K562 (cell line): ENCODE results near the gene BDP1. TPM values are rescaled to one million over a fixed set of nuclear protein-coding genes. Genes with fewer than 3 reads are reported as not detected.

ENCODE experiments used
- ATAC-seq: fragments of 200-7000 bp; cut with Tn5 transposase; 3 replicates; pipeline ENCODE4 v1.9.1; 2020; ENCODE audit warnings: moderate library complexity
- BruUV-seq: library from RNA; stranded (reverse); fragments of 400-500 nt; replicated peaks from 2 replicates; lab custom pipeline; 2021; lab: Mats Ljungman, UMichigan
- CTCF ChIA-PET: fragments of 300-600 bp; formaldehyde crosslinking; extraction: SDS; loops from one replicate; lab custom pipeline; 2021; ENCODE audit warnings: low intra/inter-chr PET ratio; lab: Yijun Ruan, JAX
- POLR2A ChIA-PET: fragments of 300-600, 350-650 bp; sonication (Branson Sonifier 250); formaldehyde crosslinking; extraction: SDS; loops from one replicate; lab custom pipeline; 2021; ENCODE audit warnings: antibody characterized with exemption, inconsistent platforms; lab: Yijun Ruan, JAX
- DNase-seq, 4 experiments: peaks; one replicate each; pipeline versions ENCODE4 v3.0.0 to v3.0.0-alpha.2; 2011 to 2018; ENCODE audit warnings: low spot score in 3 of 4, mixed read lengths in 3 of 4; ENCODE audit errors: extremely low read depth in 1 of 4
- FAIRE-seq: peaks from 2 replicates; lab custom pipeline; 2011; peaks lifted over from hg19 to GRCh38; lab: Jason Lieb, UNC
- H2AFZ ChIP-seq: 2 replicates; pipeline ENCODE4 v1.6.0; 2011; ENCODE audit warnings: low read depth, low read length, control low read depth, inconsistent platforms
- H3K27ac ChIP-seq: fragments of 200-600 bp; 3 replicates; pipeline ENCODE4 v1.8.0; 2011; ENCODE audit warnings: low read depth, mild to moderate bottlenecking, control low read depth, inconsistent platforms, low read length, moderate library complexity, mixed read lengths; ENCODE audit errors: extremely low read depth
- H3K27me3 ChIP-seq, 2 experiments: fragments of 300-600 bp in 1 of 2; 2 replicates in 1 of 2; 3 replicates in 1 of 2; pipeline versions ENCODE4 v1.6.0 to v1.8.0; 2011; ENCODE audit warnings: inconsistent platforms in 2 of 2, low read length in 2 of 2, mild to moderate bottlenecking in 1 of 2, mixed read lengths in 1 of 2, moderate library complexity in 1 of 2; ENCODE audit not compliant: control insufficient read depth in 2 of 2, insufficient read depth in 2 of 2
- H3K36me3 ChIP-seq: fragments of 300-600 bp; 3 replicates; pipeline ENCODE4 v1.8.0; 2011; ENCODE audit warnings: mild to moderate bottlenecking, low read length, inconsistent platforms; ENCODE audit not compliant: control insufficient read depth, insufficient read depth
- H3K4me1 ChIP-seq, 2 experiments: fragments of 200-600 bp in 1 of 2; replicated peaks in 1 of 2; 2 replicates in 1 of 2; 3 replicates in 1 of 2; pipeline versions ENCODE4 v1.5.1 to v1.8.0; 2011; ENCODE audit warnings: inconsistent platforms in 2 of 2, low read length in 2 of 2, mild to moderate bottlenecking in 1 of 2, mixed read lengths in 1 of 2, moderate library complexity in 1 of 2; ENCODE audit not compliant: control insufficient read depth in 2 of 2, insufficient read depth in 2 of 2
- H3K4me2 ChIP-seq: 2 replicates; pipeline ENCODE4 v1.6.1; 2011; ENCODE audit warnings: low read length, control low read depth, inconsistent platforms, mixed read lengths; ENCODE audit not compliant: insufficient read depth
- H3K4me3 ChIP-seq: fragments of 200-600 bp; sonication (generic), shearing (Covaris generic); 2 replicates; pipeline ENCODE4 v1.5.1; 2016; ENCODE audit warnings: control low read depth, inconsistent platforms
- H3K79me2 ChIP-seq: fragments of 200-600 bp; 3 replicates; pipeline ENCODE4 v1.8.0; 2011; ENCODE audit warnings: low read length, inconsistent platforms; ENCODE audit not compliant: control insufficient read depth, insufficient read depth
- H3K9ac ChIP-seq, 2 experiments: 2 replicates each; pipeline versions ENCODE4 v1.6.0 to v1.6.1; 2011; ENCODE audit warnings: low read depth in 2 of 2, low read length in 2 of 2, control low read depth in 1 of 2, inconsistent platforms in 1 of 2, mild to moderate bottlenecking in 1 of 2, mixed read lengths in 1 of 2; ENCODE audit not compliant: insufficient read depth in 1 of 2
- H3K9me1 ChIP-seq: one replicate; pipeline ENCODE4 v1.6.0; 2011; ENCODE audit warnings: inconsistent platforms, mild to moderate bottlenecking, low read length, moderate library complexity; ENCODE audit not compliant: control insufficient read depth, insufficient read depth
- H3K9me3 ChIP-seq: replicated peaks from 2 replicates; pipeline ENCODE4 v1.5.1; 2011; ENCODE audit warnings: low read depth, low read length, inconsistent platforms; ENCODE audit not compliant: control insufficient read depth, insufficient read depth
- H4K20me1 ChIP-seq: replicated peaks from 2 replicates; pipeline ENCODE4 v1.6.1; 2011; ENCODE audit warnings: low read length, inconsistent platforms, mixed read lengths; ENCODE audit not compliant: control insufficient read depth, insufficient read depth
- FOSL1 ChIP-seq: fragments of 200-800 bp; sonication (Bioruptor generic); conservative IDR thresholded peaks from 2 replicates; pipeline ENCODE4 v1.6.1; 2016; ENCODE audit warnings: missing genetic modification characterization, missing compliant biosample characterization
- FOXJ3 ChIP-seq: sonication (generic); formaldehyde crosslinking; IDR thresholded peaks from 2 replicates; pipeline ENCODE4 v1.4.0; 2020; ENCODE audit warnings: mild to moderate bottlenecking, missing genetic modification reagents
- GMEB1 ChIP-seq: fragments of 250-450 bp; sonication (Bioruptor Pico); IDR thresholded peaks from 2 replicates; pipeline ENCODE4 v1.4.0; 2020; ENCODE audit warnings: mild to moderate bottlenecking
- ILF3 ChIP-seq: fragments of 450-650 bp; IDR thresholded peaks from 2 replicates; pipeline ENCODE4 v1.6.1; 2018; ENCODE audit warnings: antibody characterized with exemption, mild to moderate bottlenecking, moderate library complexity, borderline replicate concordance
- JUN ChIP-seq, 2 experiments: sonication (generic) in 1 of 2; formaldehyde crosslinking in 1 of 2; IDR thresholded peaks; 2 replicates each; pipeline versions ENCODE4 v1.6.1 to v1.8.0; 2012 to 2022; ENCODE audit warnings: borderline replicate concordance in 2 of 2, mild to moderate bottlenecking in 2 of 2, improper control_type of control experiment in 1 of 2, low read depth in 1 of 2, low read length in 1 of 2, missing genetic modification reagents in 1 of 2
- NUFIP1 ChIP-seq: fragments of 450-650 bp; IDR thresholded peaks from 2 replicates; pipeline ENCODE4 v1.6.1; 2018; ENCODE audit not compliant: partially characterized antibody
- POLR2AphosphoS2 ChIP-seq: IDR thresholded peaks from 2 replicates; pipeline ENCODE4 v1.6.1; 2012; ENCODE audit warnings: low read length, improper control_type of control experiment
- PRMT5 ChIP-seq: sonication (generic); formaldehyde crosslinking; IDR thresholded peaks from 2 replicates; pipeline ENCODE4 v1.5.0; 2020; ENCODE audit warnings: missing genetic modification reagents
- RAD21 ChIP-seq, 2 experiments: fragments of 250-450 bp in 1 of 2; fragments of 450-650 bp in 1 of 2; sonication (Bioruptor Pico) in 1 of 2; formaldehyde crosslinking in 1 of 2; IDR thresholded peaks in 1 of 2; conservative IDR thresholded peaks in 1 of 2; 2 replicates each; pipeline versions ENCODE4 v1.4.0 to v1.8.0; 2020 to 2022; ENCODE audit warnings: mild to moderate bottlenecking in 2 of 2, moderate library complexity in 1 of 2
- TAF7 ChIP-seq: fragments of 450-650 bp; IDR thresholded peaks from 2 replicates; pipeline ENCODE4 v1.6.1; 2016; ENCODE audit warnings: missing genetic modification characterization, missing compliant biosample characterization
- TEAD4 ChIP-seq, 2 experiments: sonication (generic) in 1 of 2; formaldehyde crosslinking in 1 of 2; IDR thresholded peaks; 2 replicates each; pipeline versions ENCODE4 v1.6.1 to v1.8.0; 2012 to 2022; ENCODE audit warnings: borderline replicate concordance in 1 of 2, inconsistent platforms in 1 of 2, low read length in 1 of 2, mild to moderate bottlenecking in 1 of 2, missing genetic modification reagents in 1 of 2
- TGIF2 ChIP-seq: sonication (generic); formaldehyde crosslinking; IDR thresholded peaks from 2 replicates; pipeline ENCODE4 v1.8.1; 2022; ENCODE audit warnings: mild to moderate bottlenecking, missing genetic modification reagents, moderate library complexity
- TRIM28 ChIP-seq: fragments of 450-650 bp; IDR thresholded peaks from 2 replicates; pipeline ENCODE4 v1.6.1; 2017
- WGBS: fragments of 100-300 bp; shearing (Covaris generic); methylation state at CpG from one replicate; pipeline ENCODE4 v1.1.6; 2016; ENCODE audit warnings: low coverage, mixed read lengths; ENCODE audit not compliant: insufficient coverage; ENCODE audit errors: missing lambda C conversion rate; 5-methylcytosine and 5-hydroxymethylcytosine counted together
- in situ Hi-C: fragments of 300-500 bp; cut with MboI; formaldehyde crosslinking; loops from 4 replicates; pipeline ENCODE4 v1.15.0; 2018; ENCODE audit warnings: inconsistent platforms, mixed read lengths
- intact Hi-C: fragments of 100-400 bp; cut with micrococcal nuclease; formaldehyde crosslinking; loops from 2 replicates; pipeline ENCODE4 v1.14.2; 2022
- polyA plus RNA-seq, 8 experiments: library from polyadenylated mRNA; depleted of rRNA in 4 of 8; stranded (reverse) in 5 of 8; unstranded in 3 of 8; fragments of >200 nt; fragmentation: Nextera tagmentation in 2 of 8; fragmentation: Illumina TruSeq in 1 of 8; extraction: Ambion mirVana in 2 of 8; extraction: Trizol in 1 of 8; gene quantifications; 2 replicates each; pipeline versions ENCODE4 v1.2.1 to v1.2.3, GENCODE V29; 2011 to 2014; ENCODE audit warnings: inconsistent platforms in 1 of 8, missing spikeins in 1 of 8
- total RNA-seq, 7 experiments: library from RNA; depleted of rRNA in 6 of 7; stranded (reverse); fragments of >200 nt in 6 of 7; fragmentation: Illumina TruSeq in 2 of 7; extraction: Trizol in 2 of 7; gene quantifications; 2 replicates each; pipeline versions ENCODE4 v1.2.1 to v1.2.3, GENCODE V29; 2011 to 2021; ENCODE audit warnings: low replicate concordance in 1 of 7
- TF ChIP-seq, protein P1 (sequence below): fragments of 450-650 bp; formaldehyde crosslinking; IDR thresholded peaks from 2 replicates; pipeline ENCODE4 v1.4.0; 2022; ENCODE audit warnings: missing genetic modification characterization
- TF ChIP-seq, protein P2 (sequence below), 3 experiments: IDR thresholded peaks in 2 of 3; conservative IDR thresholded peaks in 1 of 3; 2 replicates each; pipeline ENCODE4 v1.5.1; 2011 to 2012; ENCODE audit warnings: low read length in 3 of 3, mild to moderate bottlenecking in 3 of 3, control low read depth in 2 of 3, improper control_type of control experiment in 1 of 3, inconsistent platforms in 1 of 3, low read depth in 1 of 3, mixed read lengths in 1 of 3, moderate library complexity in 1 of 3; ENCODE audit not compliant: insufficient read depth in 2 of 3

BDP1 gene
- total and polyA plus RNA-seq, 9 of the 15 experiments (the other 6 are each of a cell fraction or from before 2014, with no cell fraction given): 6.9 to 47.3 (median 23.9) TPM

- Histone ChIP-seq H3K4me1 (no peaks in the 10 kb centered on the region), H3K9me3 (no peaks in the 10 kb centered on the region), H3K9me1 (no peaks in the 10 kb centered on the region), H3K4me2 (no peak overlapping the region), H2AFZ (no peak overlapping the region), H3K4me3 (no peak overlapping the region), H3K9ac (no peak overlapping the region), H3K36me3 (peaks cover 59% of the 10 kb centered on the region; the same call in 2 of the 3 replicates), H3K79me2 (no peaks in the 10 kb centered on the region), H3K27me3 (no peaks in the 10 kb centered on the region), H4K20me1 (no peaks in the 10 kb centered on the region), H3K27ac (no peak overlapping the region)
- ChIA-PET POLR2A (interaction anchor here (0.6 to 2.2 kb wide), 5 partner anchors 15 to 111 kb away, joined by 3 to 9 read pairs (median 4); partner anchors contain the start of gene BDP1), CTCF (interaction anchor here (0.7 kb wide), 1 partner anchor 18 kb away, joined by 4 read pairs; no protein-coding TSS in a partner anchor)
- peak; percentile 89 for ATAC-seq
- 74% methylated on average over 3 of the region's 3 CpGs for WGBS
- intact Hi-C loops: loop anchor here (10.0 kb wide), 1 partner anchor 279 kb away; no protein-coding TSS in a partner anchor
- in situ Hi-C loops: loop anchor here (25.0 kb wide), 2 partner anchors 1564 to 1839 kb away; no protein-coding TSS in a partner anchor
- no peak for TF ChIP-seq TGIF2 (CRISPR knock-in tag)
- no peak for TF ChIP-seq FOXJ3 (CRISPR knock-in tag)
- no peak for TF ChIP-seq NUFIP1
- no peak for TF ChIP-seq TEAD4 (IDR thresholded peaks at IDR 0.05; ENCODE audit: low read length)
- TF ChIP-seq TEAD4 (CRISPR knock-in tag; IDR thresholded peaks at IDR 0.05; ENCODE audit: borderline replicate concordance): no peak
- TF ChIP-seq, protein P1, sequence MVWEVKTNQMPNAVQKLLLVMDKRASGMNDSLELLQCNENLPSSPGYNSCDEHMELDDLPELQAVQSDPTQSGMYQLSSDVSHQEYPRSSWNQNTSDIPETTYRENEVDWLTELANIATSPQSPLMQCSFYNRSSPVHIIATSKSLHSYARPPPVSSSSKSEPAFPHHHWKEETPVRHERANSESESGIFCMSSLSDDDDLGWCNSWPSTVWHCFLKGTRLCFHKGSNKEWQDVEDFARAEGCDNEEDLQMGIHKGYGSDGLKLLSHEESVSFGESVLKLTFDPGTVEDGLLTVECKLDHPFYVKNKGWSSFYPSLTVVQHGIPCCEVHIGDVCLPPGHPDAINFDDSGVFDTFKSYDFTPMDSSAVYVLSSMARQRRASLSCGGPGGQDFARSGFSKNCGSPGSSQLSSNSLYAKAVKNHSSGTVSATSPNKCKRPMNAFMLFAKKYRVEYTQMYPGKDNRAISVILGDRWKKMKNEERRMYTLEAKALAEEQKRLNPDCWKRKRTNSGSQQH (CRISPR knock-in tag): no peak
- TF ChIP-seq JUN (IDR thresholded peaks at IDR 0.05; ENCODE audit: borderline replicate concordance, low read depth, low read length): no peak
- TF ChIP-seq JUN (CRISPR knock-in tag; IDR thresholded peaks at IDR 0.05; ENCODE audit: borderline replicate concordance): no peak
- TF ChIP-seq TRIM28: no peak
- no peak for TF ChIP-seq FOSL1
- no peak for TF ChIP-seq PRMT5
- TF ChIP-seq, protein P2, sequence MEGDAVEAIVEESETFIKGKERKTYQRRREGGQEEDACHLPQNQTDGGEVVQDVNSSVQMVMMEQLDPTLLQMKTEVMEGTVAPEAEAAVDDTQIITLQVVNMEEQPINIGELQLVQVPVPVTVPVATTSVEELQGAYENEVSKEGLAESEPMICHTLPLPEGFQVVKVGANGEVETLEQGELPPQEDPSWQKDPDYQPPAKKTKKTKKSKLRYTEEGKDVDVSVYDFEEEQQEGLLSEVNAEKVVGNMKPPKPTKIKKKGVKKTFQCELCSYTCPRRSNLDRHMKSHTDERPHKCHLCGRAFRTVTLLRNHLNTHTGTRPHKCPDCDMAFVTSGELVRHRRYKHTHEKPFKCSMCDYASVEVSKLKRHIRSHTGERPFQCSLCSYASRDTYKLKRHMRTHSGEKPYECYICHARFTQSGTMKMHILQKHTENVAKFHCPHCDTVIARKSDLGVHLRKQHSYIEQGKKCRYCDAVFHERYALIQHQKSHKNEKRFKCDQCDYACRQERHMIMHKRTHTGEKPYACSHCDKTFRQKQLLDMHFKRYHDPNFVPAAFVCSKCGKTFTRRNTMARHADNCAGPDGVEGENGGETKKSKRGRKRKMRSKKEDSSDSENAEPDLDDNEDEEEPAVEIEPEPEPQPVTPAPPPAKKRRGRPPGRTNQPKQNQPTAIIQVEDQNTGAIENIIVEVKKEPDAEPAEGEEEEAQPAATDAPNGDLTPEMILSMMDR (IDR thresholded peaks at IDR 0.05 in 2 of 3, conservative IDR thresholded peaks at IDR 0.05 in 1 of 3; ENCODE audit: insufficient read depth in 2 of 3, low read depth in 1 of 3, low read length in 3 of 3): peak; percentile 34 to 67 (median 58); a peak in 5 of 6 replicates
- TF ChIP-seq RAD21 (CRISPR knock-in tag; conservative IDR thresholded peaks at IDR 0.05 in 1 of 2, IDR thresholded peaks at IDR 0.05 in 1 of 2): peak in 1 of 2 experiments; percentile 36; a peak in 2 of 4 replicates
- TF ChIP-seq POLR2AphosphoS2: no peak
- no peak for TF ChIP-seq ILF3
- no peak for TF ChIP-seq GMEB1 (CRISPR knock-in tag)
- TF ChIP-seq TAF7: no peak
- BruUV-seq: TSS peak; percentile 19
- peak; percentile 14 to 59 (median 49) for DNase-seq
- peak; percentile 42 for FAIRE-seq
Observed at GRCh38 chr5:71475788-71476384, 20.4 kb downstream of the BDP1 start.
